Retina (tissue), 1 donor: Measurements from ENCODE around the gene JPH2.
A peak's percentile ranks its signal among the peaks of the same experiment; 100 is the strongest.

Experiments used
- DNase-seq: peaks from one replicate; pipeline ENCODE4 v3.0.0-alpha.2; 2016

The JPH2 gene

GRCh38 chr20:44073011-44073674, 113.8 kb downstream of the JPH2 start:
- peak; percentile 55 for DNase-seq

- no peak for DNase-seq
Measured at GRCh38 chr20:44072384-44072783, 114.6 kb downstream of the JPH2 start.

- no peak for DNase-seq
Measured at GRCh38 chr20:44071526-44072111, 115.4 kb downstream of the JPH2 start.

GRCh38 chr20:44071057-44071456, 115.9 kb downstream of the JPH2 start:
- DNase-seq, result no peak

- no peak for DNase-seq
Measured at GRCh38 chr20:44070139-44070900, 116.7 kb downstream of the JPH2 start.

GRCh38 chr20:44069203-44070011, 117.6 kb downstream of the JPH2 start:
- DNase-seq, result no peak

GRCh38 chr20:44068316-44069201, 118.4 kb downstream of the JPH2 start:
- DNase-seq, result no peak

- no peak for DNase-seq
Measured at GRCh38 chr20:44067650-44068081, 119.3 kb downstream of the JPH2 start.

- no peak for DNase-seq
Measured at GRCh38 chr20:44066645-44067606, 120.1 kb downstream of the JPH2 start.

GRCh38 chr20:44065401-44066340, 121.3 kb downstream of the JPH2 start:
- no peak for DNase-seq

GRCh38 chr20:44064501-44065400, 122.2 kb downstream of the JPH2 start:
- no peak for DNase-seq
